ENCODE results near the gene CDK2AP2. TPM values are rescaled to one million over a fixed set of nuclear protein-coding genes. Genes with fewer than 3 reads are reported as not detected.

Gene CDK2AP2
- total and polyA plus RNA-seq, 2 experiments from 2014 or later, result 48.6 to 120 TPM

DNA sequence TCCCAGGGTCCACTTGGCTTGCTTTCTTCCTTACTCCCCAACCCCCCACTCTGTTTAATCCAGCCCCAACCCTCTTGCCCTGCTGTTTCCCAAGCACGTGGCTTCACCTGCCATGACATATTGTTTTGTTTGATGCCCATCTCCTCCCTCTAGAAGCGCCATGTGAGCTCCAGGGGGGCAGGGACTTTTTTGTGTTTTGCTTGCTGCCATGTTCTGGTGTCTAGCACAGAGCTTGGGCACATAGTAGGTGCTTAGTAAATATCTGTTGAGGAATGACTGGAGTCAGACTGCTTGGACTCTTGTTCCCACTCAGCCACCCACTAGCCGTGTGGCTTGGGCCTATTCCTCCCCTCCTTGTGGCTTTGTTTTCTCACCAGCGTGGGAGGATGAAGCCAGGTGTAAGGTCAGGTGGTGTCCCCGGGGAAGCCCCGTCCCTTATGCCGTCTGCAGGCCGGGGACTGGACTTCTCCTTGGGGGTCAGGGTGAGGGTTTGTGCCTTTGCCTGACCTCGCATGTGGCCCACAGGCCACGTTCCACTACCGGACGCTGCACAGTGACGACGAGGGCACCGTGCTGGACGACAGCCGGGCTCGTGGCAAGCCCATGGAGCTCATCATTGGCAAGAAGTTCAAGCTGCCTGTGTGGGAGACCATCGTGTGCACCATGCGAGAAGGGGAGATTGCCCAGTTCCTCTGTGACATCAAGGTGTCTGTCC, 21.3 kb downstream of the CDK2AP2 start:
- Histone ChIP-seq H3K4me3 (no peak overlapping the region), H2AFZ (no peak overlapping the region), H3K4me1 (ENCODE audit: insufficient read depth) (no peaks in the 10 kb centered on the region; the same call in 1 of the 2 replicates), H3K4me2 (no peak overlapping the region), H3K36me3 (ENCODE audit: insufficient read depth) (no peaks in the 10 kb centered on the region; the same call in 1 of the 2 replicates), H3K79me2 (replicated peaks; ENCODE audit: insufficient read depth) (no peaks in the 10 kb centered on the region), H3K9me2 (ENCODE audit: insufficient read depth) (no peaks in the 10 kb centered on the region), H4K20me1 (replicated peaks; ENCODE audit: insufficient read depth) (no peaks in the 10 kb centered on the region; the same call in 1 of the 2 replicates), H3F3A (replicated peaks; ENCODE audit: low read depth) (no peaks in the 10 kb centered on the region), H3K27me3 (ENCODE audit: insufficient read depth) (peaks cover 8% of the 10 kb centered on the region), H3K27ac (ENCODE audit: low read depth) (no peak overlapping the region)
- Mint-ChIP-seq H3K27ac (no peak overlapping the region), H3K4me1 (peaks cover 23% of the 10 kb centered on the region), H3K4me3 (no peak overlapping the region; the same call in 2 of the 3 replicates), H3K36me3 (ENCODE audit: low read depth) (peaks cover 14% of the 10 kb centered on the region; the same call in 1 of the 3 replicates), H3K27me3 (ENCODE audit: insufficient read depth, low read depth, poor library complexity) (peaks cover 23% of the 10 kb centered on the region), H3K9me3 (peaks cover 4% of the 10 kb centered on the region; the same call in 2 of the 3 replicates)
- DNase-seq (ENCODE audit: low spot score) (no peak), ATAC-seq (no peak)
- TF ChIP-seq JUNB (IDR thresholded peaks at IDR 0.05; ENCODE audit: unreplicated experiment) (no peak), ZNF114 (CRISPR knock-in tag; IDR thresholded peaks at IDR 0.05) (no peak), POLR2AphosphoS5 (IDR thresholded peaks at IDR 0.05; ENCODE audit: low read depth) (no peak), ETS1 (IDR thresholded peaks at IDR 0.05) (no peak), ZNF331 (CRISPR knock-in tag; IDR thresholded peaks at IDR 0.05; ENCODE audit: low read depth) (no peak), STAT1 (IDR thresholded peaks at IDR 0.05; ENCODE audit: unreplicated experiment) (no peak), NANOG (IDR thresholded peaks at IDR 0.05; ENCODE audit: borderline replicate concordance) (no peak), CREB1 (CRISPR knock-in tag; IDR thresholded peaks at IDR 0.05; ENCODE audit: low read depth) (no peak), EZH2 (IDR thresholded peaks at IDR 0.05; ENCODE audit: low read depth, unreplicated experiment) (no peak), CTCF (conservative IDR thresholded peaks at IDR 0.05; ENCODE audit: low read depth in 2 of 2) (no peak), REST (IDR thresholded peaks at IDR 0.05; ENCODE audit: unreplicated experiment) (no peak), ZNF462 (CRISPR knock-in tag; IDR thresholded peaks at IDR 0.05) (no peak), EZH2phosphoT487 (IDR thresholded peaks at IDR 0.05; ENCODE audit: unreplicated experiment) (no peak)

All from GM23338 (cell line).